GM19395 (cell line): ENCODE data around the gene SERPIND1.
"Not testable (repeated sequence)": the region's sequence is repeated elsewhere in the genome, so short reads cannot be mapped to it uniquely, and the experiment has no call there.

Experiments used
- ATAC-seq: cut with Tn5 transposase; IDR thresholded peaks from one replicate; pipeline ENCODE4 v1.9.1; 2021; ENCODE audit warnings: mild to moderate bottlenecking, moderate library complexity; ENCODE audit not compliant: unreplicated experiment

SERPIND1 gene

DNA sequence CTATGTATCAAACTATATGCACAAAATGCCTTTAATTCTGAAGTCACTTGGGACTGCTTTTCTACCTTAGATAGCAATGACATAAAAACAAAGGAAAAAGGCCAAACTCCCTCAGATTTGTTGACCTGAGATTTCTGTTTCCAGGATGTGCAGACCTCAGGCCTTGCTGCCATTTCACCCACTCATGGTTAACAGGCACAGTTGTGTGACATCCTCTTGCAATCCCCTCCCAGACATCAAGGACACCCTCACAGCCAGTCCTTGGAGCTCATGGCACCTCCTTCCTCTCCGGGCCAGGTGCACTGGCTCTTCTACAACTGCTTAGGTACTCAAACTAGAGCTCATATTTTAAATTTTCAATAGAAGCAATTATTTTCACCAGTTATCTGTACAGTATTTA lies 37.3 kb downstream of the SERPIND1 start:
- ATAC-seq = no peak

DNA sequence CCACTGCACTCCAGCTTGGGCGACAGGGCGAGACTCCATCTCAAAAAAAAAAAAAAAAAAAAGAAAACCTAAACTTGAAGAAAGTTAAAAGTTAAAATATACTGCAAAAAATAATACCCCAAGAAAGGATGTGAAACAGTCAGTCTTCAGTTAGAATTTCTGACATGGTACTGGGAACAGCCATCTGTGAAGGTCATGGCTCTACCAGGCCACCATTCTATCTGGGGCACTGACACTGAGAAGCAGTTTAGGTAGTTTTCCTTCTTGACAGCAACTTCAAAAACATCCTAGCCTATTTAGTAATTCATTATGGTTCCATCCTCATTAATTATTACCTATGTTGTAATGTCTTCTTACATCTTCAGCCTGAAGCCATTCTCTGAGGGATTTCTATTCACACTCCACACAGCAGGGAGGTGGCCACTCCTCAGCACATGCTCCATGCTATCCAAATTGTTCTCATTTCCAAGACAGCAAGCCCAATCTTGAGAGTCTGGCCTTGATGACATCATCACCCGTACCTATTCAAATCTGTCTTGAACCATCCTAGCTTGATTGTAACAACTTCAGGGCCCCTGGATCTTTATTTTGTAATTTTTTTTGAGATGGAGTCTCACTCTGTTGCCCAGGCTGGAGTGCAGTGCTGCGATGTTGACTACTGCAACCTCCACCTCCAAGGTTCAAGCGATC lies 38.2 kb downstream of the SERPIND1 start:
- no peak for ATAC-seq

DNA sequence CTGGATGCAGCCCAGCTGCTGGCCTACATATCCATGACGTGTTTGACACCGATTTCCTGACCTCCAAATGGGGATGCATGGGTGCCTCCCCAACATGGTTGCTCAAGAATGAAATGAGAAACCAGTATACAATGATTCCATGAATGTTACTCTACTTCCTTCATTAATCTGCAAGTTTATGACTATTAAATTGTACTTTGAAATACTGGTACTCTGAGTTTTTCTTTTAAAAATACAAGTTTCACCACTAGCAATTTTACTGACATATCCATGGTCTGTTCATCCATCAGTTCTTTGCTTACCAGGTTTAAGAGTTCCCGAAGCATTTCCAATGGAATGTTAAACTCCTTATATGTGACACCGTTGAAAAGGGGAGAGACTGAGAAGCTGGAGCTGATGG lies 39.1 kb downstream of the SERPIND1 start:
- ATAC-seq = no peak

DNA sequence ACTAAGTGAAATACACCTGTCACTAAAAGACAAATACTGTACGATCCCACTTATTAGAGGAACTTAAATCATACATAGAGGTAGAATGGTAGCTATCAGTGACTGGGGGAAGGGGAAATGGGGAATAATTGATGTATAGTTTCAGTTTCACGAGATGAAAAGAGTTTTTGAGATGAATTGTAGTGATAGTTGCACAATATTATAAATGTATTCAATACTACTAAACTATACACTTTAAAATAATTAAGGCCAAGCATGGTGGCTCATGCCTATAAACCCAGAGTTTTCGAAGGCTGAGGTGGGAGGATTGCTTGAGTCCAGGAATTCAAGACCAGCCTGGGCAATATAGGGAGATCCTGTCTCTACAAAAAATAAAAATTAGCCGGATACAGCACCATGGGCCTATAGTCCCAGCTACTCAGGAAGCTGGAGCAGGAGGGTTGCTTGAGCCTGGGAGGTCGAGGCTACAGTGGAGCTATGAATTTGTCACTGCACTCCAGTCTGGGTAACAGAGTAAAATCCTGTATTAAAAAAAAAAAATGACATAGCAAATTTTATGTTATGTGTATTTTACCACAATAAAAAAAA lies 40.4 kb downstream of the SERPIND1 start:
- ATAC-seq = no peak

DNA sequence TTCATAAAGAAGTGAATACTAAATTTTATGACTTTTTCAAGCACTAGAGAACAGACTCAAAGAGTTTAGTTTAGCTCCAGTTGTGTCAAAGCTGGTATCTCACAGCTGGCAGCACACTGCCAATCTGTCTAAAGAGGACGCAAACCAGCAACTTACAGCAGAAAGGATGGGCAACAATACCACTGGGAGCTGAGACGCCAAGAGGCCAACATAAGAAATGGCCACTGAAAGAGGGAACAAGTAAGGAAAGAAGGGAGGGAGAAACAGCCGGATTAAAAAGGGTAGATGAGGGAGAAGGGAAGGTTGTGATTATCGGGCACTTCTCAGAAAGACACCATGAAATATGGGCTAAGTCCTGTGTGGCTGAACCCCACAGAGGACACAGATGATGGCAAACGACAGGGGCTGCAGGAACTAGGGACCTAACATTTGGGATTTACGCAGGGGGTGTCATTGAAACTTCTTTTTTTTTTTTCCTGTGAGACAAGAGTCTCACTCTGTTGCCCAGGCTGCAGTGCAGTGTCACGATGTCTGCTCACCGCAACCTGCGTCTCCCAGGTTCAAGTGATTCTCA lies 41.7 kb downstream of the SERPIND1 start:
- no peak for ATAC-seq

DNA sequence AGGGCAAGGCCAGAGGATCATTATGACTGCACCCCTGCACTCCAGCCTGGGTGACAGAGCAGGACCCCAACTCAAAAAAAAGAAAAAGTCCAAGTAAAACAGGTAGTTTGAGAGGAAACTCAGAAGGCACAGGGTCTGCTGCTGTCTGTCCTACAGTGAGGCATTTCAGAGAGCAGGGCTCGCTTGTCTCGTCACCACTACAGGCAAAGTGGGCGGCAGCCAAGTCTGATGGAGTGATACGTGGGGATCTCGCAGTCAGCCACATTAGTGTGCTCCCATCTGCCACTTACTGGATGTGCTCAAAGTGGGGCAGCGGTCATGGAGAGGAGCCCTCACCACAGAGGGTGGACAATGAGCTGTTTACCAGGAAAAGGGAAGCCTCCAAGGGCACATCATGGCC lies 42.6 kb downstream of the SERPIND1 start:
- ATAC-seq = no peak

DNA sequence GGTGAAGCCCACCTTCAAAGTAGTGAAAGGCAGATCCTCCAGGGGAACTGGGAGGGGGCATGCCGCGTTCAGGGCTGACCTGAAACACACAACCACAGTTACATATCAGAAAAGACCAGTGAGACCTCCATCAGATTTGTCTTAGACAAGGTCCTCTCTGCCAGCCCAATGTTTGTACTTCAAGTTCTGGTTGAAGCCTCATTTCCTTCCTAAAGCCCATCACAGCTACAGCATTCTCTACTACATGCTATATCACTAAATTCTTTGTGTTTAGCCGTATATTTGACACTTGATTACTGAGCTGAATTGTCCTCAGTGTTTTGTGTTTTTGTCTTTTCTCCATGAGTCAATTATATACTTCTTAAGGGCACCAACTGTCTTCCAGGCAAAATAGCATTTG lies 44.6 kb downstream of the SERPIND1 start:
- no peak for ATAC-seq

DNA sequence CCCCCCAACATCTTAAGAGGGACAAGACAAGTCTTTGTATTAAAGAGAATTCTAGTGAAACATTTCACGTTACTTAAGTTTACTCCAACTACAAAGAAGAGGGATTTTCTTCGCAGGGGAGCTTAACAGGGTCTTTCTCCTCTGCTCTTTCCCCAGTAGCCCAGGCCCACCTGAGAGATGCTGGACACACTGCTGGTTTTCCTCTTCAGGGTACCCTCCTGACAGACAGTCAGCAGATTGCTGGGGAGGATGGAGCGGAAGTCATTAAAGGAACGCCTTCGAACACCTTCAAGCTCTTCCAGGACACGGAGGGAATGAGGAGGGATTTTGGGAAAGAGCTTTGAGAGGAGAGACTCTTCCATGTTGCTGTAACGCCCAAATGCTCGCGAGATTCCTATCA lies 45.6 kb downstream of the SERPIND1 start:
- no peak for ATAC-seq

DNA sequence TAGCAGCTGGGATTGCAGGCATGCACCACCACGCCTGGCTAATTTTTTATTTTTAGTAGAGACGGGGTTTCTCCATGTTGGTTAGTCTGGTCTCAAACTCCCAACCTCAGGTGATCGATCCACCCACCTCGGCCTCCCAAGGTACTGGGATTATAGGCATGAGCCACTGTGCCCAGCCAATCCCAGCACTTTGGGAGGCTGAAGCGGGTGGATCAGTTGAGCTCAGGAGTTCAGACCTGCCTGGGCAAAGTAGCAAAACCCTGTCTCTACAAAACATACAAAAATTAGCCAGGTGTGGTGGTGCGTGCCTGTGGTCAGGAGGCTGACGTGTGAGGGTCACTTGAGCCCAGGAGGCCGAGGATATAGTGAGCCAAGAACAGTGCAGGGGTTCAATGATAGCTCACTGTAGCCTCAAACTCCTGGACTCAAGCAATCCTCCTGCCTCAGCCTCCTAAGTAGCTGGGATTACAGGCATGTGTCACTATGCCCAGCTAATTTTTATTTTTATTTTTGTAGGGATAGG lies 47.9 kb downstream of the SERPIND1 start:
- not testable (repeated sequence) for ATAC-seq

DNA sequence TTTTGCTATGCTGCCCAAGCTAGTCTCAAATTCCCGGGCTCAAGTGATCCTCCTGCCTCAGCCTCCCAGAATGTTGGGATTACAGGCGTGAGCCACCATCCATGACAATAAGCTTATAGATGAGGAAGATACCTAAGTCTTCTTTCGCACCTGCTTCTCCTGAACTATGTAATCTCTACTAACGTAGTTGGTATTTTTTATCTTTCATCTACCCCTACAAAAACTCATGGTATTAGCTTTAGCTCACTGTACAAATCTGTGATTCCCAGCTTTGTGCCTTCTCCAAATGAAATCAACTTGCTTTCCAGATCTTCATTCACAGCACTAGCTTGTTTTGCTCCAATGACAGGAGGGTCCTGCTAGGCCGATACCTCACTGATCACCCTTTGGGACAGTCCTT lies 48.3 kb downstream of the SERPIND1 start:
- no peak for ATAC-seq

DNA sequence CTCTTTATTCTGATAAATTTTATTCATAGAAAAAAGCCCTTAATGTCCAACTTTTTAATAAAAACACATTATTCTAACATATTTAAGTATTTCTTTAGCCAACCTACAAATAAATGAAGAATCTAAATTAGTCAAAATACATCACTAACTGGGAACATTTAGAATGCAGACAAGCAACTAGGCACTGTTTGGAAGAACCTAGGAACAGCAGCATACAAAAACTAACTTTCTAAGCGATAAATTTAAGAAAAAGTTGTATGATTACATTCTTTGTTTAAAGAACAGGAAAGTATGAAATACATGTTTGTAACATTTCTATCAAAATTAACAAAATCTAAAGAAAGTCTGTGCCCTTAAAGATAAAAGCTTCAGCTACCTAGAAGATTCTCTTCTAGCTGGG lies 49.4 kb downstream of the SERPIND1 start:
- ATAC-seq = no peak

DNA sequence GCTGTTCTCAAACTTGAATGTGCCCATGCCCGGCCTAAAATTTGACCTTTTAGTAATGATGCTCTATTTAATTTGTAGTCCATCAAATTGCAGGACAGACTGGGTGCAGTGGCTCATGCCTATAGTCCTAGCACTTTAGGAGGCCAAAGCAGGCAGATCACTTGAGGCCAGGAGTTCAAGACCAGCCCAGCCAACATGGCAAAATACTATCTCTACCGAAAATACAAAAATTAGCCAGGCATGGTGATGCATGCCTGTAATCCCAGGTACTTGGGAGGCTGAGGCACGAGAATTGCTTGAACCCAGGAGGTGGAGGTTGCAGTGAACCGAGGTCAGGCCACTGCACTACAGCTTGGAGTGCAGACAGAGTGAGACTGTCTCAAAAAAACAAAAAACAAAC lies 51.3 kb downstream of the SERPIND1 start:
- not testable (repeated sequence) for ATAC-seq

DNA sequence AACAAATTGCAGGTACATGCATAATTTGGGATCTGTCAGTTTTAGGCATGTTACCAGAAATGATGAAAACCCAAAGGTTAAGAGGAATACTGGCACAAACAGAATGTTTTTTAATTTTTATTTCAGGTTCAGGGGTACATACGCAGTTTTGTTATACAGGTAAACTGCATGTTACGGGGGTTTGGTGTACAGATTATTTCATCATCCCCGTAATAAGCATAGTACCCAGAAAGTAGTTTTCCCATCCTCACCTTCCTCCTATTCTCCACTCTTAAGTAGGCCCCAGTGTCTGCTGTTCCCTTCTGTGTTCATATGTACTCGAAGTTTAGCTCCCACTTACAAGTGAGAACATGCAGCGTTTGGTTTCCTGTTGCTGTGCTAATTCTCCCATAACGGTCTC lies 51.7 kb downstream of the SERPIND1 start:
- no peak for ATAC-seq

DNA sequence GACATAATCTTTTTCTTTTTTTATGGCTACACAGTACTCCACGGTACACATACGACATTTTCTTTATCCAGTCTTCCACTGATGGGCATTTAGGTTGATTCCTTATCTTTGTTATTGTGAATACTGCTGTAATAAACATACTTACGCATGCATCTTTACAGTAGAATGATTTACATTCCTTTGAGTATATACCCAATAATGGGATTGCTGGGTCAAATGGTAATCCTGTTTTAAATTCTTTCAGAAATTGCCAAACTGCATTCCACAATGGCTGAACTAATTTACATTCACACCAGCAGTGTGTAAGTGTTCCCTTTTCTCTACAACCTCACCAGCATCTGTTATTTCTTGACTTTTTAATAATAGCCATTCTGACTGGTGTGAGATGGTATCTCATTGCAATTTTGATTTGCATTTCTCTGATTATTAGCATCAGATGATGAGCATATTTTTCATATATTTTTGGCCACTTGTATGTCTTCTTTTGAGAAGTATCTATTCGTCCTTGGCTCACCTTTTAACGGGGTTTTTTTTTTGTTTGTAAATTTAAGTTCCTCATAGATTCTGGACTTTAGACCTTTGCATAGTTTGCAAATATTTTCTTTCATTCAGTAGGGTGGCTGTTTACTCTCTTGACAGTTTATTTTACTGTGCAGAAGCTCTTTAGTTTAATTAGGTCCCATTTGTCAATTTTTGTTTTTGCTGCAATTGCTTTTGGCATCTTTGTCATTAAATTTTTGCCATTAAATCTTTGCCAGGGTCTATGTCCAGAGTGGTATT lies 52.6 kb downstream of the SERPIND1 start:
- ATAC-seq = not testable (repeated sequence)

DNA sequence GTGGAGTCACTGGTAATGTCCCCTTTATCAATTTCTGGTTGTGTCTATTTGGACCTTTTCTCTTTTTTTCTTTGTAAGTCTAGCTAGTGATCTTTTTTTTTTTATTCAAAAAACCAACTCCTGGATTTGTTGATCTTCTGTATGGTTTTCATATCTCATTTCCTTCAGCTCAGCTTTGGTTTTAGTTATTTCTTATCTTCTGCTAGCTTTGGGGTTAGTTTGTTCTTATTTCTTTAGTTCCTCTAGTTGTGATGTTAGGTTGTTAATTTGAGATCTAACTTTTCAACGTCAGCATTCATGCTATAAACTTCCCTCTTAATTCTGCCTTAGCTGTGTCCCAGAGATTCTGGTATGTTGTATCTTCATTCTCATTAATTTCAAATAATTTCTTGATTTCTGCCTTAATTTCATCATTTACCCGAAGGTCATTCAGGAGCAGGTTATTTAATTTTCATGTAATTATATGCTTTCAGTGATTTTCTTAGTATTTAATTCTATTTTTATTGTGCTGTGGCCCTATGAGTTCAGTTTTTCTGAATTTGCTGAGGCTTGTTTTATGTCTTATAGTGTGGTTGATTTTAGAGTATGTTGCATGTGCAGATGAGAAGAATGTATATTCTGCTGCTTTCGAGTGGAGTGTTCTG lies 55.7 kb downstream of the SERPIND1 start:
- ATAC-seq = no peak

DNA sequence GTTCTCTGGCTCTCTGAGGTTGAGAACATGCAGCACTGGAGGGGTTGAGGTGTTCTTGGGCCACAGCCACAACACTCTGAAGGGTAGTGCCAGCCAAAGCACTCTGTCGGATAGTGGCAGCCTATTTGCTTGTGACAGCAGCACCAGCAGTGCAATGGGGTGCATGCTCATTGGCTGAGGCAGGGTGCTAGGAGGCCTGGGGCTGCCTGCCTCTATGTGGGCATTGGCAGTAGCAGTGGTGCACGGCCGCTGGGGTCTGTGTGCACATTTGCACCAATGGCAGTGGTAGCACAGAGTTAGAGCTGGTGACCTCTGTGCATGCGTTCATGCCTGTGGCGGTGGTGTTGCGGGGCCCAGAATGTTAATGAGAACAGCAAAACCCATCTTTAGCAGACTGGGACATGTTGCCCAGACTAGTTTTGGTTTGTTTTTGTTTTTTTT lies 59.3 kb downstream of the SERPIND1 start:
- ATAC-seq = no peak

DNA sequence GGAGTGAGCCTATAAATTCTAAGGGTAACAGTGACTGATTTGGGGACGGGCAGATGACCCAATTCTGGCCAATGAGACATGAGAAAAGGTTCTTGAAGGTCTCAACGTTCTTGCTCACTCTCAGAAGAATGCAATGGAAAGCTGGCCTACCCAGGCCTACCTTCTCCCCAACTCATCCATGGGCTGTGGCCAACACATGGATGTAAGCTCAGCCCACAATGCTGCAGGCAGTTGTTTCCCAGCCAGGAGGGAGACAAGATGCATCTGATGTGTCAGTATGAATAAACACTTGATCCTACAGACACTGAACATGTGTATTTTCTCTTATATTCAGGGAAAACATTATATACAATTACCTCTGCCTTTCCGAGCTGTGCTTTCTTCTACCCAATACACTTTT lies 60.3 kb downstream of the SERPIND1 start:
- no peak for ATAC-seq

DNA sequence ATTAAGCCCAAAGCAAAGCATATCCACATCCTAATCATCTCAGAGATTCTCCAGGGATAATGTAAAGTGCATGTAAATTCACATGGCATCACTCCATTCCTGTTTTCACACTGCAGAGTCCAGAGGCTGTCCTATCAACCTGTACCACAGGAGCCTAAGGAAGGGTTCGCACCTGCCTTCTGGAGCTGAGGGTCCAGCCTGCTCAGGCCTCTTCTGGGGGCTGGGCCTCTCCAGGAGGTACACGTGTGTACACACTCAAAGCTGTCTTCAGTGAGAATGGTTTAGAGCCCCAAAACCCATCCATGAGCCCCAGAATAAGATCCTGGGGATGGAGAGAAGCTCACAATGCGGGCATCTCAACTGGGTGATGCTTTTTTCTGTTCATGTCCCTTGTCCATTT lies 60.8 kb downstream of the SERPIND1 start:
- no peak for ATAC-seq
